ENCODE results near the gene CD14.

- TF ChIP-seq ZNF292 (tag by site-specific recombination; IDR thresholded peaks at IDR 0.05; ENCODE audit: borderline replicate concordance, low read depth): no peak
- no peak for TF ChIP-seq CTCF (tag by site-specific recombination; IDR thresholded peaks at IDR 0.05)
- no peak for TF ChIP-seq KLF17 (tag by site-specific recombination; IDR thresholded peaks at IDR 0.05)
- no peak for TF ChIP-seq ZNF138 (tag by site-specific recombination; IDR thresholded peaks at IDR 0.05; ENCODE audit: borderline replicate concordance)
- no peak for TF ChIP-seq ZNF24 (tag by site-specific recombination; IDR thresholded peaks at IDR 0.05)
- no peak for TF ChIP-seq KLF9 (tag by site-specific recombination; IDR thresholded peaks at IDR 0.05; ENCODE audit: low read depth)
- TF ChIP-seq ZBTB1 (tag by site-specific recombination; IDR thresholded peaks at IDR 0.05): no peak
- TF ChIP-seq ZNF121 (tag by site-specific recombination; IDR thresholded peaks at IDR 0.05): no peak
- TF ChIP-seq ZNF132 (tag by site-specific recombination; IDR thresholded peaks at IDR 0.05; ENCODE audit: borderline replicate concordance): no peak
Measured at GRCh38 chr5:140602147-140602546, 30.8 kb downstream of the CD14 start.

Data from HEK293 (cell line).